Activated naive CD8-positive, alpha-beta T cell (primary cell): Measurements from ENCODE around the gene NPC1L1.

Experiments
- H3K27ac Mint-ChIP-seq: one replicate; pipeline ENCODE4 v1.8.0; 2021; ENCODE audit warnings: mixed read lengths
- H3K27me3 Mint-ChIP-seq: one replicate; pipeline ENCODE4 v1.8.0; 2021; ENCODE audit warnings: mixed read lengths
- H3K36me3 Mint-ChIP-seq: one replicate; pipeline ENCODE4 v1.8.0; 2021; ENCODE audit warnings: mixed read lengths
- H3K4me1 Mint-ChIP-seq: one replicate; pipeline ENCODE4 v1.8.0; 2021; ENCODE audit warnings: low read depth, mixed read lengths
- H3K4me3 Mint-ChIP-seq: one replicate; pipeline ENCODE4 v1.8.0; 2021; ENCODE audit warnings: mild to moderate bottlenecking, mixed read lengths
- H3K9me3 Mint-ChIP-seq: one replicate; pipeline ENCODE4 v1.8.0; 2021; ENCODE audit warnings: low read depth, mixed read lengths

Gene NPC1L1

GRCh38 chr7:44541028-44541869, at the start of gene NPC1L1:
NPC1L1 (minus strand) TSS chr7:44541330; CDS start chr7:44541259, 71 bp downstream.
- peaks cover 3% of the 10 kb centered on the region for H3K27me3 Mint-ChIP-seq
- no peak within 1 kb of the TSS for H3K4me3 Mint-ChIP-seq
- no peaks in the 10 kb centered on the region for H3K4me1 Mint-ChIP-seq
- no peaks in the 10 kb centered on the region for H3K36me3 Mint-ChIP-seq
- no peaks in the 10 kb centered on the region for H3K9me3 Mint-ChIP-seq
- H3K27ac Mint-ChIP-seq, result no peak within 1 kb of the TSS

- Mint-ChIP-seq H3K27me3 (no peaks in the 10 kb centered on the region), H3K9me3 (no peaks in the 10 kb centered on the region), H3K4me3 (no peak overlapping the region), H3K27ac (no peak overlapping the region), H3K36me3 (peaks cover 2% of the 10 kb centered on the region), H3K4me1 (peaks cover 3% of the 10 kb centered on the region)
Measured at GRCh38 chr7:44590910-44591309, 49.8 kb upstream of the NPC1L1 start.

- Mint-ChIP-seq H3K27me3 (no peaks in the 10 kb centered on the region), H3K36me3 (no peaks in the 10 kb centered on the region), H3K4me1 (peaks cover 3% of the 10 kb centered on the region), H3K4me3 (no peak overlapping the region), H3K9me3 (no peaks in the 10 kb centered on the region), H3K27ac (no peak overlapping the region)
Measured at GRCh38 chr7:44587843-44588711, 46.9 kb upstream of the NPC1L1 start.

GRCh38 chr7:44583146-44583865, 42.2 kb upstream of the NPC1L1 start:
- peak overlapping the region; percentile 93 for H3K27ac Mint-ChIP-seq
- no peaks in the 10 kb centered on the region for H3K27me3 Mint-ChIP-seq
- peaks cover 31% of the 10 kb centered on the region for H3K4me1 Mint-ChIP-seq
- no peaks in the 10 kb centered on the region for H3K9me3 Mint-ChIP-seq
- peaks cover 9% of the 10 kb centered on the region for H3K36me3 Mint-ChIP-seq
- H3K4me3 Mint-ChIP-seq, result peak overlapping the region; percentile 89

- H3K36me3 Mint-ChIP-seq, result peaks cover 9% of the 10 kb centered on the region
- H3K4me3 Mint-ChIP-seq, result peak within 1 kb of the TSS; percentile 89
- peak within 1 kb of the TSS; percentile 93 for H3K27ac Mint-ChIP-seq
- no peaks in the 10 kb centered on the region for H3K9me3 Mint-ChIP-seq
- no peaks in the 10 kb centered on the region for H3K27me3 Mint-ChIP-seq
- peaks cover 28% of the 10 kb centered on the region for H3K4me1 Mint-ChIP-seq
Measured at GRCh38 chr7:44581879-44582603, 40.9 kb upstream of the NPC1L1 start, which contains the start of gene TMED4. TMED4 (minus strand) TSS chr7:44582231; CDS start chr7:44582206, 25 bp downstream.

GRCh38 chr7:44580945-44581878, 40.1 kb upstream of the NPC1L1 start:
- Mint-ChIP-seq H3K9me3 (no peaks in the 10 kb centered on the region), H3K4me1 (peaks cover 29% of the 10 kb centered on the region), H3K27ac (peak overlapping the region; percentile 90), H3K27me3 (no peaks in the 10 kb centered on the region), H3K36me3 (peaks cover 10% of the 10 kb centered on the region), H3K4me3 (peak overlapping the region; percentile 89)

GRCh38 chr7:44576228-44576627, 35.1 kb upstream of the NPC1L1 start:
- Mint-ChIP-seq H3K4me1 (peaks cover 51% of the 10 kb centered on the region), H3K4me3 (peak overlapping the region; percentile 56), H3K27ac (peak overlapping the region; percentile 13), H3K27me3 (no peaks in the 10 kb centered on the region), H3K9me3 (no peaks in the 10 kb centered on the region), H3K36me3 (peaks cover 9% of the 10 kb centered on the region)

- H3K4me1 Mint-ChIP-seq, result peaks cover 44% of the 10 kb centered on the region
- H3K9me3 Mint-ChIP-seq, result no peaks in the 10 kb centered on the region
- peak overlapping the region; percentile 97 for H3K4me3 Mint-ChIP-seq
- H3K27me3 Mint-ChIP-seq, result no peaks in the 10 kb centered on the region
- peak overlapping the region; percentile 96 for H3K27ac Mint-ChIP-seq
- H3K36me3 Mint-ChIP-seq, result peaks cover 8% of the 10 kb centered on the region
Measured at GRCh38 chr7:44575054-44575453, 33.9 kb upstream of the NPC1L1 start.

- no peaks in the 10 kb centered on the region for H3K9me3 Mint-ChIP-seq
Measured at GRCh38 chr7:44574287-44574872, 33.2 kb upstream of the NPC1L1 start.

GRCh38 chr7:44573464-44574286, 32.5 kb upstream of the NPC1L1 start, which contains the start of gene DDX56:
DDX56 (minus strand) TSS chr7:44573908; CDS start chr7:44573895, 13 bp downstream.
- Mint-ChIP-seq H3K9me3 (no peaks in the 10 kb centered on the region), H3K27ac (peak within 1 kb of the TSS; percentile 96), H3K4me3 (peak within 1 kb of the TSS; percentile 97), H3K27me3 (no peaks in the 10 kb centered on the region), H3K36me3 (peaks cover 2% of the 10 kb centered on the region), H3K4me1 (peaks cover 34% of the 10 kb centered on the region)

More at GRCh38 chr7:44574287-44574872, 33.2 kb upstream of the NPC1L1 start:
- Mint-ChIP-seq H3K36me3 (peaks cover 5% of the 10 kb centered on the region), H3K27ac (peak overlapping the region; percentile 96), H3K4me1 (peaks cover 38% of the 10 kb centered on the region), H3K4me3 (peak overlapping the region; percentile 97), H3K27me3 (no peaks in the 10 kb centered on the region)

- peaks cover 2% of the 10 kb centered on the region for H3K36me3 Mint-ChIP-seq
- H3K27me3 Mint-ChIP-seq, result no peaks in the 10 kb centered on the region
- H3K9me3 Mint-ChIP-seq, result no peaks in the 10 kb centered on the region
- peaks cover 34% of the 10 kb centered on the region for H3K4me1 Mint-ChIP-seq
- H3K27ac Mint-ChIP-seq, result peak overlapping the region; percentile 96
- peak overlapping the region; percentile 97 for H3K4me3 Mint-ChIP-seq
Measured at GRCh38 chr7:44572771-44573170, 31.6 kb upstream of the NPC1L1 start.

GRCh38 chr7:44569959-44570358, 28.8 kb upstream of the NPC1L1 start:
- Mint-ChIP-seq H3K27ac (peak overlapping the region; percentile 50), H3K4me3 (no peak overlapping the region), H3K36me3 (no peaks in the 10 kb centered on the region), H3K27me3 (no peaks in the 10 kb centered on the region), H3K9me3 (no peaks in the 10 kb centered on the region), H3K4me1 (peaks cover 33% of the 10 kb centered on the region)
